GM18909 (cell line): ENCODE measurements around the gene GAD1.

Experiments
- ATAC-seq: cut with Tn5 transposase; IDR thresholded peaks from one replicate; pipeline ENCODE4 v1.9.1; 2021; ENCODE audit warnings: mild to moderate bottlenecking; ENCODE audit not compliant: unreplicated experiment, poor library complexity

GAD1 gene

DNA sequence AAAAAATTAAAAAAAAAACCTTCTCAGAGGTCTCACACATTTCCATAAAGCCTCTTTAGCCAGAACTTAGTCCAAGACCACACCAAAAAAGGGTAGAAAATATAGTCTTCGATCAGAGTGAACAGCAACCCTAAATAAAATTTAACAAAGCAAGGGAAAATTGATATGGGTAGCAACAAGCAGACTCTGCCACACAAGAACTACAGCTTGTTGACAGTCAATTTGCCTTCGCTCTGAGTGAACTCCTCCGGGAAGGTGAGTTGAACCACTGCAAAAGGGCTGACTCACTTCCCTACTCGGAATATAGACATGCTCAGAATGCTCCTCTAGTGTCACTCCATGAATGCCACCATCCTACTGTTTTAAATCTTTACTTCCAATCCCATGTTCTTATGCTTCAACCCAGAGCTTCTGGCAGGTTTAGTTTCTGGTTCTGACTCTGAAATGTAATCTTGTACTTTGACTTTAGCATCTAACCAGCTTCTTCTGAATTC is 24.1 kb downstream of the GAD1 start:
- no peak for ATAC-seq

- no peak for ATAC-seq
These were observed 26.1 kb downstream of the GAD1 start for GRCh38 chr2:170842785-170843184.

DNA sequence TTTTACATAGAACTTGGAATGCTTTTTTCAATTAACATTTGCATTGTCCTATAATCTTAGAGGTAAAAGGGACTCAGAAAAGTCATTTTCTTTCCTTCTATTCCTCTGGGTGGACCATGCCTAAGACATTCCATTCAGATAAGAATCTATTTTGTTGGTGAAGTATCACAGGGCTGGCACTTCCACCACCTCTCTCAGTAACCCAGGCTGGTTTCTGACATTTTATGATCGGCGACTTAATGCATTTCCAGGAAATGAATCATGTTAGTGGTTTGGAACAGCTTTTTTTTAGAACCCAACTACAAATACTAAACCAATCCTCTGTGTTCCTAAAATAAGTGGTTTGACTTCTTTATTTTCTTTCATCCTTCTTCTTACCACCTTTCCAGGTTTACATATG is 27.0 kb downstream of the GAD1 start:
- no peak for ATAC-seq

- ATAC-seq: no peak
These were observed 28.7 kb downstream of the GAD1 start for GRCh38 chr2:170845343-170845742.

- ATAC-seq: no peak
These were observed 29.6 kb downstream of the GAD1 start for GRCh38 chr2:170846314-170846713.

- ATAC-seq: no peak
These were observed 31.0 kb downstream of the GAD1 start for GRCh38 chr2:170847716-170848115.

GRCh38 chr2:170848587-170848986 is 31.9 kb downstream of the GAD1 start:
- ATAC-seq: no peak

DNA sequence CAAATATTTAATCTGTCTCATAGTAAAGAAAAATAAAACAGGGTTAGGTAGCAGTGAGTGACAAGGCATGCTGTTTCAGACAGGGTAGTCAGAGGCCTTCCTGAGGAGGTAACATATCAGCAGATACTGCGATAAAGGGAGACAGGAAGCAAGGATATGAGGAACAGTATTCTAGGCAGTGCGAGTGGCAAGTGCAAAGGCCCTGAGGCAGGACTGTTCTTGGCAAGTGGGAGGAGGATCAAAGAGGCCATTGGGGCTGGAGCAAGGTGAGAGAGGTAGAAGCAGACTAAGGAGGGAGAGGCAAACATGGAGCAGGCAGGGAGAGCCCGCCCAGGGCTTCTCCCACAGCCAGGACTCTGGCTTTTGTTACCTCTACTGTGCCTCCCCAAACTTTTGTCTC is 33.6 kb downstream of the GAD1 start:
- no peak for ATAC-seq

GRCh38 chr2:170851635-170852034 is 34.9 kb downstream of the GAD1 start:
- no peak for ATAC-seq

- ATAC-seq: no peak
These were observed 39.4 kb downstream of the GAD1 start for GRCh38 chr2:170856066-170856465.

- ATAC-seq: no peak
These were observed 45.7 kb downstream of the GAD1 start for GRCh38 chr2:170862286-170862902.

DNA sequence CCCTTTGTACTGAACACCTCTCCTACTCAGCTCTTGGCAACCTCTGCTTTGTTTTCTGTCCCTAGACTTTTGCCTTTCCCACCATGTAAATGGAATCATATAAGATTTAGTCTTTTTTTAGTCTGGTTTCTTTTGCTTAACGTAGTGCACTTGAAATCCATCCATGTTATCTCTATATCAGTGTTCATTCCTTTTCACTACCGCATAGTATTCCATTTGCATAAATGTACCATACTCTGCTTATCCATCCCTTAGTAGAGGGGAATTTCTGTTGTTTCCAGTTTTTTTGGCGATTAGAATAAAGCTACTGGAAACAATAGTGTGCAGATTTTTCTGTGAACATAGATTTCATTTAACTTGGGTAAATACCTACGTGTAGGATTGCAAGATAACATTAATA is 46.4 kb downstream of the GAD1 start:
- no peak for ATAC-seq

DNA sequence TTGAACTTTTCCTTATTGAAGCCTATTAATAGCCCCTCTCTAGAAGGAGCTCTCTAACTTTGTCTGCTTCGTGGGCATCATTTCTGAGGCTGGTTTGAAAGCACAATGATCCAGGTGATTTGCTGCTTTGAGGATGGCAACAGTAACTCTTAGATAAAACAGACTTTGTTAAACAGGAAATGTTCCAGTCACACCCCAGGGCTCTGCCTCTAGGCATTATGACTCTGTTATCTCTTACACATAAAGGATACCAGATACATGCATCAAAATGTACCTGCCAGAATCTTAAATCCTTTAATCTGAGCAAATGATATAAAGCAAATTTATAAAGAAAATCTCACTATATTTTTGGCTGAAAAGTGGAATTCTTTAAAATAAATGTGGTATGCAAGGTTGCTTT is 52.3 kb downstream of the GAD1 start:
- ATAC-seq: no peak

DNA sequence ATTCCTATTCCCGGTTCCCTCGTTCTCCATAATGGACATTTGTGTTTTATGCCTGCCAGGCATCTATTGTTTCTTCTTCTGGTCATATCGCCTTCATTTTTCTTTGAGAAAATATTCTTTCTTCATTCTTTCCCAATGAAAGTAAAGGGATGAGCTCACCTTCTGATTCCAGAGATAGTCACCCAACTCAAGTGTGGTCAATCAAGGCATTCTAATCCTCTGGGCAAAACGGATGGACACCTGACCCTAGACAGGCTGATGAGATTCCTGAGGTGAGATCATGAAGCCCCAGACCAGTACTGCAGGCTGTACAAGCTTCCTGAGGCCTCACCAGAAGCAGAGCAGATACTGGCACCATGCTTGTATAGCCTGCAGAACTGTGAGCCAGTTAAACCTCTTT is 52.8 kb downstream of the GAD1 start:
- no peak for ATAC-seq

GRCh38 chr2:170873035-170873692 is 56.5 kb downstream of the GAD1 start:
- ATAC-seq: peak; percentile 94

- no peak for ATAC-seq
These were observed 61.4 kb downstream of the GAD1 start for GRCh38 chr2:170878066-170878465.

- ATAC-seq: no peak
These were observed 61.8 kb downstream of the GAD1 start for GRCh38 chr2:170878505-170878904.

GRCh38 chr2:170881840-170882239 is 65.2 kb downstream of the GAD1 start:
- ATAC-seq: no peak

GRCh38 chr2:170882758-170883157 is 66.1 kb downstream of the GAD1 start:
- ATAC-seq: no peak

GRCh38 chr2:170883683-170884082 is 67.0 kb downstream of the GAD1 start:
- no peak for ATAC-seq

GRCh38 chr2:170885130-170885791 is 68.6 kb downstream of the GAD1 start:
- ATAC-seq: no peak

DNA sequence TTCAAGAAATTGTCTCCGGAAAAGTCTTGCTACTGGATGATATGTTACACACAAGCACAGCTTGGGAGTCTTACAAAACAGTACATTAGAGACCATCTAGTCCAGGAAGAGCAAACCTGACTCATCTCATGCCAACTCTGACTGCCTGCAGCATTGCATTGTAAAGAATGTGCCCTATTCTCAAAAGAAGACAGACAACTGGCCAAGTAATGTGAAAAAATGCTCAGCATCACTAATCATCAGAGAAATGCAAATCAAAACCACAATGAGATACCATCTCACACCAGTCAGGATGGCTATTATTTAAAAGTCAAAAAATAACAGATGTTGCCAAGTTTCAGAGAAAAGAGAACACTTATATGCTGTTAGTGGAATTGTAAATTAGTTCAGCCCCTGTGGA is 69.7 kb downstream of the GAD1 start:
- no peak for ATAC-seq
